Measurements from ENCODE around the gene GALNT17. TPM values are rescaled to one million over a fixed set of nuclear protein-coding genes. Genes with fewer than 3 reads are reported as not detected.

GALNT17 gene
- total RNA-seq, 3 donors from 2014 or later, result 1.2 to 9.9 (median 3.3) TPM

GRCh38 chr7:71137479-71137878 lies 5.5 kb downstream of the GALNT17 start:
- Histone ChIP-seq H3K4me1 (no peaks in the 10 kb centered on the region), H3K27me3 (peaks cover 0 to 10% of the 10 kb centered on the region in 2 donors), H3K9me3 (no peaks in the 10 kb centered on the region), H3K27ac (no peak overlapping the region), H3K36me3 (no peaks in the 10 kb centered on the region), H3K4me3 (no peak overlapping the region)
- TF ChIP-seq POLR2AphosphoS5 (IDR thresholded peaks at IDR 0.05), result no peak
- TF ChIP-seq, protein P1, sequence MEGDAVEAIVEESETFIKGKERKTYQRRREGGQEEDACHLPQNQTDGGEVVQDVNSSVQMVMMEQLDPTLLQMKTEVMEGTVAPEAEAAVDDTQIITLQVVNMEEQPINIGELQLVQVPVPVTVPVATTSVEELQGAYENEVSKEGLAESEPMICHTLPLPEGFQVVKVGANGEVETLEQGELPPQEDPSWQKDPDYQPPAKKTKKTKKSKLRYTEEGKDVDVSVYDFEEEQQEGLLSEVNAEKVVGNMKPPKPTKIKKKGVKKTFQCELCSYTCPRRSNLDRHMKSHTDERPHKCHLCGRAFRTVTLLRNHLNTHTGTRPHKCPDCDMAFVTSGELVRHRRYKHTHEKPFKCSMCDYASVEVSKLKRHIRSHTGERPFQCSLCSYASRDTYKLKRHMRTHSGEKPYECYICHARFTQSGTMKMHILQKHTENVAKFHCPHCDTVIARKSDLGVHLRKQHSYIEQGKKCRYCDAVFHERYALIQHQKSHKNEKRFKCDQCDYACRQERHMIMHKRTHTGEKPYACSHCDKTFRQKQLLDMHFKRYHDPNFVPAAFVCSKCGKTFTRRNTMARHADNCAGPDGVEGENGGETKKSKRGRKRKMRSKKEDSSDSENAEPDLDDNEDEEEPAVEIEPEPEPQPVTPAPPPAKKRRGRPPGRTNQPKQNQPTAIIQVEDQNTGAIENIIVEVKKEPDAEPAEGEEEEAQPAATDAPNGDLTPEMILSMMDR (IDR thresholded peaks at IDR 0.05), result no peak
- no peak for TF ChIP-seq POLR2A (IDR thresholded peaks at IDR 0.05)
- intact Hi-C loops (cut with DNase I; ENCODE audit: low total_unique reads), result no loop called here
- DNase-seq (ENCODE audit: low spot score in 2 of 2), result no peak

DNA sequence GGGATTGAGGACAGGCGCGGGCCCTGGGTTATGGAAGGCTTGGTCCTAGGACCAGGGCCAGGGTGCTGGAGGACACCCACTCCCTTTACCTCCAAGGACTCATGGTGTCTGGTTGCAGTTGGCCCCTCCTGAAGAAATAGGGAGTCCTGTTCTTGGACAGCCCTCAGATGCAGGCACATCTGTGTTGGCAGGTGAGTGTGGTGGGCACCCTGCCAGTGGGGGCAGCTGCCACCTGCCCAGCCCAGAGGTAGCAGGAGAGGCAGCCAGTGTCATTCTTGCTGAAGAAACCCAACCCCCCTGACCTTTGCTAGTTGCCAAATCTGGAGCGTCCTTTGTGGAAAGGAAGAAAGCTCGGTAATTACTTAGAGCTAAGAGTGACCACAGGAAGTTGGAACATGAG lies 8.3 kb downstream of the GALNT17 start:
- DNase-seq (ENCODE audit: low spot score in 2 of 2), result no peak
- Histone ChIP-seq H3K27me3 (no peaks in the 10 kb centered on the region), H3K36me3 (no peaks in the 10 kb centered on the region), H3K4me3 (no peak overlapping the region), H3K27ac (no peak overlapping the region), H3K4me1 (no peaks in the 10 kb centered on the region), H3K9me3 (no peaks in the 10 kb centered on the region)
- intact Hi-C loops (cut with DNase I; ENCODE audit: low total_unique reads), result no loop called here
- TF ChIP-seq POLR2AphosphoS5 (IDR thresholded peaks at IDR 0.05) (no peak), POLR2A (IDR thresholded peaks at IDR 0.05) (no peak)
- TF ChIP-seq, protein P1 (IDR thresholded peaks at IDR 0.05), result no peak

DNA sequence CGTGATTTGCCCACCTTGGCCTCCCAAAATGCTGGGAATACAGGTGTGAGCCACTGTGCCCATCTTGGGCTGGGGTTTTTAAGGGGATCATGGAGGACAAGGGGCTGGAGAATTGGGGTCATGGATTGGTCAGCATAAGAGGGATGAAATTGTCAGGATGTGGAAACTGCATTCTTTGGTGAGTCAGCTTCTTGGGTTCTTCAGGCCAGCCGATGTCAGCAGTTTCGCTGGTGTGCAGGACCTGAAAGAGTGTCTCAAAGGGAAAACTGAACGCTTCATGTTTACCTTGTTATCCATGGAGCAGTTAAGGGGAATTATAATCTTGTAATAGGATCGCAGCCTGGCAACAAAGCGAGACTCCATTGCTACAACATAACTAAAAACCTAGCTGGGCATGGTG lies 13.0 kb downstream of the GALNT17 start:
- H3K4me1 ChIP-seq, result no peaks in the 10 kb centered on the region
- intact Hi-C loops (cut with DNase I; ENCODE audit: low total_unique reads), result no loop called here
- TF ChIP-seq, protein P1 (IDR thresholded peaks at IDR 0.05), result no peak
- no peaks in the 10 kb centered on the region for H3K36me3 ChIP-seq
- peaks cover 0 to 2% of the 10 kb centered on the region in 2 donors for H3K9me3 ChIP-seq
- H3K4me3 ChIP-seq, result no peak overlapping the region
- no peaks in the 10 kb centered on the region for H3K27me3 ChIP-seq
- no peak overlapping the region for H3K27ac ChIP-seq
- no peak for DNase-seq (ENCODE audit: low spot score in 2 of 2)

- no peak overlapping the region for H3K4me3 ChIP-seq
- no peak overlapping the region for H3K27ac ChIP-seq
- no peaks in the 10 kb centered on the region for H3K27me3 ChIP-seq
- H3K9me3 ChIP-seq, result peaks cover 2 to 8% of the 10 kb centered on the region in 2 donors
- H3K4me1 ChIP-seq, result no peaks in the 10 kb centered on the region
- no peaks in the 10 kb centered on the region for H3K36me3 ChIP-seq
- intact Hi-C loops (cut with DNase I; ENCODE audit: low total_unique reads), result no loop called here
- TF ChIP-seq, protein P1 (IDR thresholded peaks at IDR 0.05), result no peak
- no peak for TF ChIP-seq POLR2A (IDR thresholded peaks at IDR 0.05)
- TF ChIP-seq POLR2AphosphoS5 (IDR thresholded peaks at IDR 0.05), result no peak
- DNase-seq (ENCODE audit: low spot score in 2 of 2), result no peak
These were observed 14.3 kb downstream of the GALNT17 start for GRCh38 chr7:71145906-71146901.

- Histone ChIP-seq H3K4me3 (no peak overlapping the region), H3K9me3 (peaks cover 2 to 8% of the 10 kb centered on the region in 2 donors), H3K27ac (no peak overlapping the region), H3K4me1 (no peaks in the 10 kb centered on the region), H3K36me3 (no peaks in the 10 kb centered on the region), H3K27me3 (no peaks in the 10 kb centered on the region)
- no peak for DNase-seq (ENCODE audit: low spot score in 2 of 2)
- intact Hi-C loops (cut with DNase I; ENCODE audit: low total_unique reads), result no loop called here
- TF ChIP-seq POLR2A (IDR thresholded peaks at IDR 0.05), result no peak
- no peak for TF ChIP-seq POLR2AphosphoS5 (IDR thresholded peaks at IDR 0.05)
- TF ChIP-seq, protein P1 (IDR thresholded peaks at IDR 0.05), result no peak
These were observed 16.2 kb downstream of the GALNT17 start for GRCh38 chr7:71148098-71148497.

Measured in breast epithelium (tissue), 4 donors.